ENCODE data around the gene AGAP6. TPM values are rescaled to one million over a fixed set of nuclear protein-coding genes. Genes with fewer than 3 reads are reported as not detected.
"Not testable (repeated sequence)": the region's sequence is repeated elsewhere in the genome, so short reads cannot be mapped to it uniquely, and the experiment has no call there.

Gene AGAP6
- total and polyA plus RNA-seq, 7 donors = 4.4 to 7.1 (median 5.8) TPM

- 67 to 94% (median 83%) methylated on average over 3 of the region's 3 CpGs for WGBS, 3 donors
- H3K27ac ChIP-seq; intact Hi-C loops (cut with DNase I); H3K4me1 ChIP-seq; H3K4me3 ChIP-seq; DNase-seq; H3K9me3 ChIP-seq; H3K27me3 ChIP-seq (ENCODE audit: insufficient read depth in 3 of 3, low read length in 2 of 3): not testable (repeated sequence)
- ATAC-seq = peak in 1 of 4 donors; percentile 50
- peaks cover 0 to 15% of the 10 kb centered on the region in 2 donors for H3K36me3 ChIP-seq (ENCODE audit: insufficient read depth in 1 of 2, low read depth in 1 of 2)
Measured at GRCh38 chr10:49972094-49972493, 16.1 kb upstream of the AGAP6 start.

DNA sequence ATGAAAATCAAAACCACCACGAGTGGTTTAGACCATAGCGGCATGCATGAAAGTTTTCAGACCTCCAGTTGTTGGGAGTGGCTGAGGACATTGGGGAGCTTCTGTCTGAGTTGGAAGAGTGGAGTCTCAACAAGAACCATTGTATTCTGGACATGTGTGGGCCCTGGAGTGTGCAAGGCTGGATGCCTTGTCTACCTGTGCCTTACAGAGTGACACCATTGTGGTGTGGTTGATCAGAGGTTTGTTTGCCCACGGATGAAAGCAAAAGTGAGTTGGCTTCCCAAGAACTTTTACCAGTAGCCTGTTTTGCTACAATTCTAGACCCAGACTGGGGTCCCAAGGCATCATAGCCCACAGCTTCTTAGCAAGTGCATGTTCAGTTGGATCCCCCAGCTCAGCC, 10.4 kb upstream of the AGAP6 start:
- WGBS, 3 donors = 92 to 100% (median 96%) methylated on average over 3 of the region's 3 CpGs
- H3K27me3 ChIP-seq (ENCODE audit: insufficient read depth in 3 of 3, low read length in 2 of 3); H3K9me3 ChIP-seq; H3K27ac ChIP-seq; ATAC-seq; H3K4me1 ChIP-seq; DNase-seq; intact Hi-C loops (cut with DNase I); H3K4me3 ChIP-seq: not testable (repeated sequence)
- peaks cover 0 to 12% of the 10 kb centered on the region in 2 donors for H3K36me3 ChIP-seq (ENCODE audit: insufficient read depth in 1 of 2, low read depth in 1 of 2)

GRCh38 chr10:49987207-49987606, 999 bp upstream of the AGAP6 start:
- H3K4me3 ChIP-seq; ATAC-seq; DNase-seq; H3K27ac ChIP-seq; H3K9me3 ChIP-seq; H3K4me1 ChIP-seq; H3K27me3 ChIP-seq (ENCODE audit: insufficient read depth in 3 of 3, low read length in 2 of 3); intact Hi-C loops (cut with DNase I): not testable (repeated sequence)
- H3K36me3 ChIP-seq (ENCODE audit: insufficient read depth in 1 of 2, low read depth in 1 of 2) = peaks cover 0 to 21% of the 10 kb centered on the region in 2 donors
- 74 to 77% (median 76%) methylated on average over 3 of the region's 3 CpGs for WGBS, 3 donors

DNA sequence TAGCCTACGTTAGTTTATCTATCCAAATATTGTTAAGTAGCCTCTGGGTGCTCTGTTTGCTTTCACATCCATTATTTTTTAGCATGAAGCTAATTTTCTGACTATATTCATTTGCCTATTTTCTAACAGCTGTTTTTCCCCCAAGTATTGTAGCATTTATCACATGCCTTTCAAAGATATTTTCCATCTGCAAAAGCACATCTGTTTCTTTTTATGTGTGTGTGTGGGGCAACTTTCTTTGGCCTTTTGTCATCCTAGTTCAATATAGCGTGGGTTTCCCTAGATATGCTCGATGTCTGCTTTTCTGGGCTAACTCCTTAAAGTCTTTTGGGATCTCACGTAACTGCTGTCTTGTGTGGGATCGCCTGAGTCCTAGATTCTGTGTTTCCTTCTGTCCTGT, 7.1 kb downstream of the AGAP6 start:
- WGBS, 3 donors = 77 to 88% (median 81%) methylated on average over 5 of the region's 5 CpGs

GRCh38 chr10:50014024-50014423, 25.8 kb downstream of the AGAP6 start:
- 89 to 93% (median 91%) methylated on average over 4 to 5 of the region's 7 CpGs for WGBS, 3 donors
- H3K4me1 ChIP-seq; H3K4me3 ChIP-seq; H3K36me3 ChIP-seq (ENCODE audit: insufficient read depth in 1 of 2, low read depth in 1 of 2); intact Hi-C loops (cut with DNase I); ATAC-seq; H3K27ac ChIP-seq; DNase-seq; H3K9me3 ChIP-seq; H3K27me3 ChIP-seq (ENCODE audit: insufficient read depth in 3 of 3, low read length in 2 of 3): not testable (repeated sequence)

More for the DNA sequence above, 7.1 kb downstream of the AGAP6 start:
- H3K27me3 ChIP-seq (ENCODE audit: insufficient read depth in 3 of 3, low read length in 2 of 3); H3K4me3 ChIP-seq; DNase-seq; H3K27ac ChIP-seq; ATAC-seq; intact Hi-C loops (cut with DNase I); H3K4me1 ChIP-seq; H3K9me3 ChIP-seq: not testable (repeated sequence)
- H3K36me3 ChIP-seq (ENCODE audit: insufficient read depth in 1 of 2, low read depth in 1 of 2) = peaks cover 0 to 23% of the 10 kb centered on the region in 2 donors

DNA sequence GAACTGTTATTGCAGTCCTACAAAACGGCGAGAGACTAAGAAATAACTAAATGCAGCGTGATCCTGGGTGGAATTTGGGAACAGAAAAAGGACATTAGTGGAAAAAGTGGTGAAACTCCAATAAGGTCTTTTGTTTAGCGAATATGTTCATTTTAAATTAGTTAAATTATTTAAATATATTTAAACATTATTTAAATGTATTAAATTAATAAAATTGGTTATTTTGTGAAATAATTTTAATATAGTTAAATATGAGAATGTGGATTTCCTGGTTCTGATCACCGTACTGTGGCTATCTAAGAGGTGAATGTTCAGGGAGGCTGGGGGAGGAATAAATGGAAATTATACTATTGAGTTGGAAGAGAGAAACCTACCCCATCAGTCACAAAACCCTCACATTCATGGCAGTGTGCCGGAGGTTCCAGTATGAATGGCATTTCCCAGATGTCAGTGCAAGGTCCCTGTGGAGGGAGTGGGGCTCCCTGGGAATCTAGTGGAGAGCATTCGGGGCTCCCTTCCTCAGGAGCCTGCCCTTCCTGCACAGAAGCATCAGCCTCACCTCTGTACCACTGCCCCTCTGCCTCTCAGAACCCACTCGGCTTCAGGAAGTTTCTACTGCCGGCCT, 27.5 kb downstream of the AGAP6 start:
- H3K27ac ChIP-seq; DNase-seq; H3K27me3 ChIP-seq (ENCODE audit: insufficient read depth in 3 of 3, low read length in 2 of 3); ATAC-seq; H3K4me3 ChIP-seq; H3K9me3 ChIP-seq; intact Hi-C loops (cut with DNase I); H3K36me3 ChIP-seq (ENCODE audit: insufficient read depth in 1 of 2, low read depth in 1 of 2); H3K4me1 ChIP-seq: not testable (repeated sequence)
- 53 to 59% (median 55%) methylated on average over 7 to 9 of the region's 9 CpGs for WGBS, 3 donors

DNA sequence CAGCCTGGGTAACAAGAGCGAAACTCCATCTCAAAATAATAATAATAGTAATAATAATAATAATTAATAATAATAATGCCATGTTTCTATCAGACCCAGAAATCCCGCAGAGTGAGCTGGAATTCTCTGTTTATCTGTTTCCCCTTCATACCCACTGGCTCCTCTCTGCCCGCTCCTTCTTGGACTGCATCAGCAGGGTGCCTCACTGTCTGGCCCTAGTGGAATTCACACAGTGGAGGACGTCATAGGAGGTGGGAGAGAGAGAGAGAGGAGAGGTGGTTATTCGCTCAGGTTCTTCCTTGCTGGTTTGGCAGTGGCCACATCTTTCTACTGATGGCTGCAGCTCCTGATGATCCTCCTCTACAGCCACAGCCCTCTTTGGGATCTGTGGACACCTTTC, 28.7 kb downstream of the AGAP6 start:
- ATAC-seq; H3K4me1 ChIP-seq; H3K27me3 ChIP-seq (ENCODE audit: insufficient read depth in 3 of 3, low read length in 2 of 3); DNase-seq; H3K36me3 ChIP-seq (ENCODE audit: insufficient read depth in 1 of 2, low read depth in 1 of 2); H3K4me3 ChIP-seq; H3K9me3 ChIP-seq; intact Hi-C loops (cut with DNase I); H3K27ac ChIP-seq: not testable (repeated sequence)
- 75 to 85% (median 83%) methylated on average over 5 of the region's 5 CpGs for WGBS, 3 donors

DNA sequence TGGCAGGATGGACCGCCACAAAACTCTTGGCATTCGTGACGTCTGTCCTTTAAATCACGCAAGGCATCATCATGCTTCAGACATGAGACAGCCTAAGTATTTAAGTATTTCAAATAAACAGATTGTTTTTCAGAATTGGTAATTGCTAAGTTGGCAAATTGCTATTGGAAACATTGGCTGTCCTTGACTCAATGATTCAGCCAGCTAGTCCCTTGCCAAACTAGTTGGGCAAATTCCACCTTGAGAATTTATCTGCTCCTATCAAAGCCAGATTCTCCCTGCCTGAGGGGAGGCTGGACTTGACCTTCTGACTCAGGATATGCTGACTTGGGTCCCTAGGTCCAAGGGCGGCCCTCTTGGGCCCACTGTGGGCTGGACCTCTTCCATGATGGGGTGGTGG, 29.4 kb downstream of the AGAP6 start:
- H3K9me3 ChIP-seq; H3K4me3 ChIP-seq; H3K27ac ChIP-seq; ATAC-seq; H3K27me3 ChIP-seq (ENCODE audit: insufficient read depth in 3 of 3, low read length in 2 of 3); H3K4me1 ChIP-seq; DNase-seq; intact Hi-C loops (cut with DNase I); H3K36me3 ChIP-seq (ENCODE audit: insufficient read depth in 1 of 2, low read depth in 1 of 2): not testable (repeated sequence)
- WGBS, 3 donors = 41 to 73% (median 46%) methylated on average over 5 of the region's 5 CpGs

- WGBS, 3 donors = 75 to 82% (median 79%) methylated on average over 2 to 3 of the region's 3 CpGs
- intact Hi-C loops (cut with DNase I) = not testable (repeated sequence)
Measured at GRCh38 chr10:50019279-50019678, 31.1 kb downstream of the AGAP6 start.

DNA sequence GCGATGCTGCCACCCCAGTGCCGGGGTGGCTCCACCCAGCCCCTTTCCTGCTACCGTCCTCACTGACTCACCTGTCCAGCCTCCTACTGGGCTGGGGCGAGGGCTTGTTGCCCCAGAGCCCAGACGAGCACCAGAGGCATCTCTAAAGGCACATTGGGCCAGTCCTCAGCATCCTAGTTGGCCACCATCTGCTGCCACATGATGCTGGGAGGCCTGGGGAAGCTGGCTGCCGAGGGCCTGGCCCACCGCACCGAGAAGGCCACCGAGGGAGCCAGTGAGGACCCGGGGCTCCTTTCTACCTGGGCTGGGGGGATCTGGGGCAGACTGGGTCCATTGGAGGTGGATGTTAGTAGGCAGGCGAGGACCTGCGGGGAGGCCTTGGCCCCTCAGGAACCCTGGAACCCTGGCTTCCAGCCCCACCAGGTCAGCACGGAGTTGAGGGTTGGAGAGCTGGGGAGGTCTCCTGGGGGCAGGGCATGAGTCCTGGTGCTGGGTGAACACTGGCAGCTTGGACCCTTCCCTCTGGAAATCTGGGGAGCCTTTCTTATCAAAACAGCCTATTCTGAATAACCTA, 32.3 kb downstream of the AGAP6 start:
- 82 to 86% (median 84%) methylated on average over 9 to 13 of the region's 13 CpGs for WGBS, 3 donors
- DNase-seq; H3K9me3 ChIP-seq; H3K27ac ChIP-seq; intact Hi-C loops (cut with DNase I); H3K36me3 ChIP-seq (ENCODE audit: insufficient read depth in 1 of 2, low read depth in 1 of 2); ATAC-seq; H3K4me3 ChIP-seq; H3K4me1 ChIP-seq: not testable (repeated sequence)
- peaks cover 0 to 10% (median 2%) of the 10 kb centered on the region in 3 donors for H3K27me3 ChIP-seq (ENCODE audit: insufficient read depth in 3 of 3, low read length in 2 of 3)

More at GRCh38 chr10:50019279-50019678, 31.1 kb downstream of the AGAP6 start:
- DNase-seq; H3K4me3 ChIP-seq; H3K27me3 ChIP-seq (ENCODE audit: insufficient read depth in 3 of 3, low read length in 2 of 3); H3K4me1 ChIP-seq; H3K36me3 ChIP-seq (ENCODE audit: insufficient read depth in 1 of 2, low read depth in 1 of 2); H3K27ac ChIP-seq; ATAC-seq; H3K9me3 ChIP-seq: not testable (repeated sequence)

Measured in psoas muscle (tissue), 8 donors.